ENCODE results near the gene TMCO4.
A peak's percentile ranks its signal among the peaks of the same experiment; 100 is the strongest.
"Not testable (repeated sequence)": the region's sequence is repeated elsewhere in the genome, so short reads cannot be mapped to it uniquely, and the experiment has no call there.

The TMCO4 gene

DNA sequence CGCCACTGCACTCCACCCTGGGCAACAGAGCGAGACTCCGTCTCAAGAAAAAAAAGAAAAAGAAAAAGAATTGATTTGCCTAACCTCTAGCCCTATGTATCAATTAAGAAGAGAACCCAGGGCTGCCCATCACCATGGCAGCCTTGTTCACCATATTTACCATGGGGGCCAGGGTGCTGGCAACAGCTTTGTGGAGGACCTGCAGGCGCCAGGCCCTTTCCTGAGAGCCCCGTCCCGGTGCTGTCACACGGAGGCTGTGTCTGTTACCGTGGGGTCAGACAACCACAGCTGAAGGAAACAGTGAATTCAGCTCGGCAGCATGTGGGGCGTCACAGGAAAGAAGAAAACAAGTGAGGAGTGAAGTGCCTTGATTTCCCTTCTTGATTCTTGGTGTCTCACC lies 162.1 kb downstream of the TMCO4 start:
- TF ChIP-seq CSDC2 (CRISPR knock-in tag; IDR thresholded peaks at IDR 0.05) (no peak), BACH2 (CRISPR knock-in tag; IDR thresholded peaks at IDR 0.05; ENCODE audit: borderline replicate concordance) (no peak), ESRRG (CRISPR knock-in tag; IDR thresholded peaks at IDR 0.05) (no peak), RARB (CRISPR knock-in tag; IDR thresholded peaks at IDR 0.05) (no peak), PPARA (CRISPR knock-in tag; IDR thresholded peaks at IDR 0.05; ENCODE audit: borderline replicate concordance) (no peak), ARNTL (CRISPR knock-in tag; IDR thresholded peaks at IDR 0.05; ENCODE audit: borderline replicate concordance, low read depth) (no peak), ZNF565 (CRISPR knock-in tag; conservative IDR thresholded peaks at IDR 0.05; ENCODE audit: low read depth) (no peak), TCF4 (CRISPR knock-in tag; IDR thresholded peaks at IDR 0.05; ENCODE audit: borderline replicate concordance) (no peak), ZC3H10 (CRISPR knock-in tag; IDR thresholded peaks at IDR 0.05) (no peak), OSR1 (CRISPR knock-in tag; IDR thresholded peaks at IDR 0.05) (no peak), SNAI2 (CRISPR knock-in tag; IDR thresholded peaks at IDR 0.05) (no peak), ISL1 (CRISPR knock-in tag; IDR thresholded peaks at IDR 0.05) (no peak), ZFP30 (CRISPR knock-in tag; IDR thresholded peaks at IDR 0.05) (no peak), TOX (CRISPR knock-in tag; IDR thresholded peaks at IDR 0.05; ENCODE audit: borderline replicate concordance) (no peak), ZNF70 (CRISPR knock-in tag; IDR thresholded peaks at IDR 0.05) (no peak), ZFP3 (CRISPR knock-in tag; IDR thresholded peaks at IDR 0.05) (no peak)
- TF ChIP-seq, protein P1, sequence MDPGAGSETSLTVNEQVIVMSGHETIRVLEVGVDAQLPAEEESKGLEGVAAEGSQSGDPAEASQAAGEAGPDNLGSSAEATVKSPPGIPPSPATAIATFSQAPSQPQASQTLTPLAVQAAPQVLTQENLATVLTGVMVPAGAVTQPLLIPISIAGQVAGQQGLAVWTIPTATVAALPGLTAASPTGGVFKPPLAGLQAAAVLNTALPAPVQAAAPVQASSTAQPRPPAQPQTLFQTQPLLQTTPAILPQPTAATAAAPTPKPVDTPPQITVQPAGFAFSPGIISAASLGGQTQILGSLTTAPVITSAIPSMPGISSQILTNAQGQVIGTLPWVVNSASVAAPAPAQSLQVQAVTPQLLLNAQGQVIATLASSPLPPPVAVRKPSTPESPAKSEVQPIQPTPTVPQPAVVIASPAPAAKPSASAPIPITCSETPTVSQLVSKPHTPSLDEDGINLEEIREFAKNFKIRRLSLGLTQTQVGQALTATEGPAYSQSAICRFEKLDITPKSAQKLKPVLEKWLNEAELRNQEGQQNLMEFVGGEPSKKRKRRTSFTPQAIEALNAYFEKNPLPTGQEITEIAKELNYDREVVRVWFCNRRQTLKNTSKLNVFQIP (CRISPR knock-in tag; IDR thresholded peaks at IDR 0.05; ENCODE audit: borderline replicate concordance, low read depth), result no peak
- TF ChIP-seq, protein P2, sequence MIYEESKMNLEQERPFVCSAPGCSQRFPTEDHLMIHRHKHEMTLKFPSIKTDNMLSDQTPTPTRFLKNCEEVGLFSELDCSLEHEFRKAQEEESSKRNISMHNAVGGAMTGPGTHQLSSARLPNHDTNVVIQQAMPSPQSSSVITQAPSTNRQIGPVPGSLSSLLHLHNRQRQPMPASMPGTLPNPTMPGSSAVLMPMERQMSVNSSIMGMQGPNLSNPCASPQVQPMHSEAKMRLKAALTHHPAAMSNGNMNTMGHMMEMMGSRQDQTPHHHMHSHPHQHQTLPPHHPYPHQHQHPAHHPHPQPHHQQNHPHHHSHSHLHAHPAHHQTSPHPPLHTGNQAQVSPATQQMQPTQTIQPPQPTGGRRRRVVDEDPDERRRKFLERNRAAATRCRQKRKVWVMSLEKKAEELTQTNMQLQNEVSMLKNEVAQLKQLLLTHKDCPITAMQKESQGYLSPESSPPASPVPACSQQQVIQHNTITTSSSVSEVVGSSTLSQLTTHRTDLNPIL (CRISPR knock-in tag; IDR thresholded peaks at IDR 0.05; ENCODE audit: low read depth), result no peak
- TF ChIP-seq, protein P3, sequence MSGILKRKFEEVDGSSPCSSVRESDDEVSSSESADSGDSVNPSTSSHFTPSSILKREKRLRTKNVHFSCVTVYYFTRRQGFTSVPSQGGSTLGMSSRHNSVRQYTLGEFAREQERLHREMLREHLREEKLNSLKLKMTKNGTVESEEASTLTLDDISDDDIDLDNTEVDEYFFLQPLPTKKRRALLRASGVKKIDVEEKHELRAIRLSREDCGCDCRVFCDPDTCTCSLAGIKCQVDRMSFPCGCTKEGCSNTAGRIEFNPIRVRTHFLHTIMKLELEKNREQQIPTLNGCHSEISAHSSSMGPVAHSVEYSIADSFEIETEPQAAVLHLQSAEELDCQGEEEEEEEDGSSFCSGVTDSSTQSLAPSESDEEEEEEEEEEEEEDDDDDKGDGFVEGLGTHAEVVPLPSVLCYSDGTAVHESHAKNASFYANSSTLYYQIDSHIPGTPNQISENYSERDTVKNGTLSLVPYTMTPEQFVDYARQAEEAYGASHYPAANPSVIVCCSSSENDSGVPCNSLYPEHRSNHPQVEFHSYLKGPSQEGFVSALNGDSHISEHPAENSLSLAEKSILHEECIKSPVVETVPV (CRISPR knock-in tag; IDR thresholded peaks at IDR 0.05), result no peak
- ATAC-seq, result no peak

DNA sequence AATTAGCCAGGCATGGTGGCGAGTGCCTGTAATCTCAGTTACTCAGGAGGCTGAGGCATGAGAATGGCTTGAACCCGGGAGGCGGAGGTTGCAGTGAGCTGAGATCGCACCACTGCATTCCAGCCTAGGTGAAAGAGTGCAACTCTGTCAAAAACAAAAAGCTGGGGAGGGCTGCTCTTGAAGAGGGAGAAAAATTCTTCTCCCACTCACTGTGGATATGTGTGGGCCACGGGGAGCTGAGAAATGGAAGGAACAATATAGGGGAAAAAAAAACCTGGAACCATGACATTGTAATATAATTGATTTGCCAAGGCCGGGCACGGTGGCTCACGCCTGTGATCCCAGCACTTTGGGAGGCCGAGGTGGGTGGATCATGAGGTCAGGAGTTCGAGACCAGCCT lies 163.0 kb downstream of the TMCO4 start:
- ATAC-seq, result not testable (repeated sequence)

DNA sequence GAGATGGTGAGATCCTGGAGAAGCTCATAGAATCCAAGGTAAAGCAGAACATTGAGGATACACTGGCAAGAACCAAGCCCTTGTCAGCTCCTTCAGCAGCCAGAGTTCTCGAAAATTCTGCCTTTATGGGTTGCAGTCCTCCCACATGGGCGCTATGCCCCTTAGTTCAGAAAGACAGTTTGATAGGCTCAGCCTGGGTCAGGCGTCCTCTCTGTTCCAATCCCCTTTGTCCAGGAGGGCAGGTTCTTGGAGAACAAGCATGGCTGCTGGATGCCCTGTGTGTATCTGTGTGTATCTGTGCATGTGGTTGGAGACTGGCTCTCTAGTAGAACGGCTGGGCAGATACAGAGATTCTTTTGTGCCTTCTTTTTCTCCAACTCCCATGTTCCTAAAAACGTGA lies 163.7 kb downstream of the TMCO4 start:
- ATAC-seq, result peak; percentile 25; the same call in 2 of the 3 replicates
- TF ChIP-seq, protein P4, sequence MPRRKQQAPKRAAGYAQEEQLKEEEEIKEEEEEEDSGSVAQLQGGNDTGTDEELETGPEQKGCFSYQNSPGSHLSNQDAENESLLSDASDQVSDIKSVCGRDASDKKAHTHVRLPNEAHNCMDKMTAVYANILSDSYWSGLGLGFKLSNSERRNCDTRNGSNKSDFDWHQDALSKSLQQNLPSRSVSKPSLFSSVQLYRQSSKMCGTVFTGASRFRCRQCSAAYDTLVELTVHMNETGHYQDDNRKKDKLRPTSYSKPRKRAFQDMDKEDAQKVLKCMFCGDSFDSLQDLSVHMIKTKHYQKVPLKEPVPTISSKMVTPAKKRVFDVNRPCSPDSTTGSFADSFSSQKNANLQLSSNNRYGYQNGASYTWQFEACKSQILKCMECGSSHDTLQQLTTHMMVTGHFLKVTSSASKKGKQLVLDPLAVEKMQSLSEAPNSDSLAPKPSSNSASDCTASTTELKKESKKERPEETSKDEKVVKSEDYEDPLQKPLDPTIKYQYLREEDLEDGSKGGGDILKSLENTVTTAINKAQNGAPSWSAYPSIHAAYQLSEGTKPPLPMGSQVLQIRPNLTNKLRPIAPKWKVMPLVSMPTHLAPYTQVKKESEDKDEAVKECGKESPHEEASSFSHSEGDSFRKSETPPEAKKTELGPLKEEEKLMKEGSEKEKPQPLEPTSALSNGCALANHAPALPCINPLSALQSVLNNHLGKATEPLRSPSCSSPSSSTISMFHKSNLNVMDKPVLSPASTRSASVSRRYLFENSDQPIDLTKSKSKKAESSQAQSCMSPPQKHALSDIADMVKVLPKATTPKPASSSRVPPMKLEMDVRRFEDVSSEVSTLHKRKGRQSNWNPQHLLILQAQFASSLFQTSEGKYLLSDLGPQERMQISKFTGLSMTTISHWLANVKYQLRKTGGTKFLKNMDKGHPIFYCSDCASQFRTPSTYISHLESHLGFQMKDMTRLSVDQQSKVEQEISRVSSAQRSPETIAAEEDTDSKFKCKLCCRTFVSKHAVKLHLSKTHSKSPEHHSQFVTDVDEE (CRISPR knock-in tag; IDR thresholded peaks at IDR 0.05), result no peak
- no peak for TF ChIP-seq TOX (CRISPR knock-in tag; IDR thresholded peaks at IDR 0.05; ENCODE audit: borderline replicate concordance)
- TF ChIP-seq ISL1 (CRISPR knock-in tag; IDR thresholded peaks at IDR 0.05), result no peak
- TF ChIP-seq SNAI2 (CRISPR knock-in tag; IDR thresholded peaks at IDR 0.05), result no peak
- TF ChIP-seq TCF4 (CRISPR knock-in tag; IDR thresholded peaks at IDR 0.05; ENCODE audit: borderline replicate concordance), result no peak
- no peak for TF ChIP-seq BACH2 (CRISPR knock-in tag; IDR thresholded peaks at IDR 0.05; ENCODE audit: borderline replicate concordance)
- TF ChIP-seq ZNF8 (CRISPR knock-in tag; IDR thresholded peaks at IDR 0.05), result no peak
- no peak for TF ChIP-seq ARNTL (CRISPR knock-in tag; IDR thresholded peaks at IDR 0.05; ENCODE audit: borderline replicate concordance, low read depth)
- TF ChIP-seq, protein P1 (CRISPR knock-in tag; IDR thresholded peaks at IDR 0.05; ENCODE audit: borderline replicate concordance, low read depth), result no peak
- no peak for TF ChIP-seq PPARA (CRISPR knock-in tag; IDR thresholded peaks at IDR 0.05; ENCODE audit: borderline replicate concordance)
- no peak for TF ChIP-seq GLIS3 (CRISPR knock-in tag; IDR thresholded peaks at IDR 0.05)
- TF ChIP-seq, protein P5, sequence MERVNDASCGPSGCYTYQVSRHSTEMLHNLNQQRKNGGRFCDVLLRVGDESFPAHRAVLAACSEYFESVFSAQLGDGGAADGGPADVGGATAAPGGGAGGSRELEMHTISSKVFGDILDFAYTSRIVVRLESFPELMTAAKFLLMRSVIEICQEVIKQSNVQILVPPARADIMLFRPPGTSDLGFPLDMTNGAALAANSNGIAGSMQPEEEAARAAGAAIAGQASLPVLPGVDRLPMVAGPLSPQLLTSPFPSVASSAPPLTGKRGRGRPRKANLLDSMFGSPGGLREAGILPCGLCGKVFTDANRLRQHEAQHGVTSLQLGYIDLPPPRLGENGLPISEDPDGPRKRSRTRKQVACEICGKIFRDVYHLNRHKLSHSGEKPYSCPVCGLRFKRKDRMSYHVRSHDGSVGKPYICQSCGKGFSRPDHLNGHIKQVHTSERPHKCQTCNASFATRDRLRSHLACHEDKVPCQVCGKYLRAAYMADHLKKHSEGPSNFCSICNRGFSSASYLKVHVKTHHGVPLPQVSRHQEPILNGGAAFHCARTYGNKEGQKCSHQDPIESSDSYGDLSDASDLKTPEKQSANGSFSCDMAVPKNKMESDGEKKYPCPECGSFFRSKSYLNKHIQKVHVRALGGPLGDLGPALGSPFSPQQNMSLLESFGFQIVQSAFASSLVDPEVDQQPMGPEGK (CRISPR knock-in tag; IDR thresholded peaks at IDR 0.05; ENCODE audit: borderline replicate concordance), result no peak
- TF ChIP-seq, protein P2 (CRISPR knock-in tag; IDR thresholded peaks at IDR 0.05; ENCODE audit: low read depth), result no peak
- TF ChIP-seq ZNF70 (CRISPR knock-in tag; IDR thresholded peaks at IDR 0.05), result no peak
- no peak for TF ChIP-seq ZFP3 (CRISPR knock-in tag; IDR thresholded peaks at IDR 0.05)
